ENCODE data around the gene CDH23. TPM values are rescaled to one million over a fixed set of nuclear protein-coding genes. Genes with fewer than 3 reads are reported as not detected.

CDH23 gene
- polyA plus RNA-seq, 1 donor (not counting 4 experiments of a cell fraction or from before 2014, with no cell fraction given), result 0.01 TPM

- Histone ChIP-seq H3K27me3 (ENCODE audit: control insufficient read depth, extremely low read depth, insufficient read depth, low read length) (no peaks in the 10 kb centered on the region), H3K27ac (ENCODE audit: control insufficient read depth, insufficient read depth, low read length) (no peak overlapping the region), H3K9me3 (ENCODE audit: control insufficient read depth, low read depth, low read length) (no peaks in the 10 kb centered on the region), H3K9ac (ENCODE audit: control insufficient read depth, extremely low read depth, insufficient read depth, low read length) (no peak overlapping the region), H3K9me1 (ENCODE audit: control insufficient read depth, extremely low read depth, insufficient read depth, low read length) (no peaks in the 10 kb centered on the region), H3K79me2 (ENCODE audit: control insufficient read depth, insufficient read depth, low read length) (no peaks in the 10 kb centered on the region), H3K36me3 (ENCODE audit: control insufficient read depth in 2 of 2, extremely low read depth in 1 of 2, insufficient read depth in 2 of 2, low read length in 2 of 2) (no peaks in the 10 kb centered on the region), H3K4me1 (ENCODE audit: control insufficient read depth, extremely low read depth, insufficient read depth, low read length) (peaks cover 32% of the 10 kb centered on the region), H4K20me1 (ENCODE audit: control insufficient read depth, extremely low read depth, insufficient read depth, low read length) (no peaks in the 10 kb centered on the region), H3K4me2 (ENCODE audit: control insufficient read depth, extremely low read depth, insufficient read depth, low read depth, low read length) (no peak overlapping the region), H2AFZ (ENCODE audit: control insufficient read depth, low read length) (no peak overlapping the region), H3K4me3 (ENCODE audit: control insufficient read depth in 2 of 3, extremely low read depth in 1 of 3, insufficient read depth in 2 of 3, low read depth in 1 of 3, low read length in 3 of 3) (no peak overlapping the region)
- DNase-seq (ENCODE audit: low read depth, low spot score) (no peak), FAIRE-seq (no peak)
- dilution Hi-C loops (cut with MboI; ENCODE audit: extremely low pct_ligation_motif_present, low sequenced_read_pairs), result no loop called here
- TF ChIP-seq, protein P1, sequence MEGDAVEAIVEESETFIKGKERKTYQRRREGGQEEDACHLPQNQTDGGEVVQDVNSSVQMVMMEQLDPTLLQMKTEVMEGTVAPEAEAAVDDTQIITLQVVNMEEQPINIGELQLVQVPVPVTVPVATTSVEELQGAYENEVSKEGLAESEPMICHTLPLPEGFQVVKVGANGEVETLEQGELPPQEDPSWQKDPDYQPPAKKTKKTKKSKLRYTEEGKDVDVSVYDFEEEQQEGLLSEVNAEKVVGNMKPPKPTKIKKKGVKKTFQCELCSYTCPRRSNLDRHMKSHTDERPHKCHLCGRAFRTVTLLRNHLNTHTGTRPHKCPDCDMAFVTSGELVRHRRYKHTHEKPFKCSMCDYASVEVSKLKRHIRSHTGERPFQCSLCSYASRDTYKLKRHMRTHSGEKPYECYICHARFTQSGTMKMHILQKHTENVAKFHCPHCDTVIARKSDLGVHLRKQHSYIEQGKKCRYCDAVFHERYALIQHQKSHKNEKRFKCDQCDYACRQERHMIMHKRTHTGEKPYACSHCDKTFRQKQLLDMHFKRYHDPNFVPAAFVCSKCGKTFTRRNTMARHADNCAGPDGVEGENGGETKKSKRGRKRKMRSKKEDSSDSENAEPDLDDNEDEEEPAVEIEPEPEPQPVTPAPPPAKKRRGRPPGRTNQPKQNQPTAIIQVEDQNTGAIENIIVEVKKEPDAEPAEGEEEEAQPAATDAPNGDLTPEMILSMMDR (optimal IDR thresholded peaks at IDR 0.05 in 1 of 3, IDR thresholded peaks at IDR 0.05 in 1 of 3, conservative IDR thresholded peaks at IDR 0.05 in 1 of 3; ENCODE audit: extremely low read depth in 1 of 3, insufficient read depth in 2 of 3, low read length in 3 of 3), result no peak
- TF ChIP-seq EZH2 (IDR thresholded peaks at IDR 0.05; ENCODE audit: low read length), result no peak
Measured at GRCh38 chr10:71528371-71529206, 131.9 kb downstream of the CDH23 start.

DNA sequence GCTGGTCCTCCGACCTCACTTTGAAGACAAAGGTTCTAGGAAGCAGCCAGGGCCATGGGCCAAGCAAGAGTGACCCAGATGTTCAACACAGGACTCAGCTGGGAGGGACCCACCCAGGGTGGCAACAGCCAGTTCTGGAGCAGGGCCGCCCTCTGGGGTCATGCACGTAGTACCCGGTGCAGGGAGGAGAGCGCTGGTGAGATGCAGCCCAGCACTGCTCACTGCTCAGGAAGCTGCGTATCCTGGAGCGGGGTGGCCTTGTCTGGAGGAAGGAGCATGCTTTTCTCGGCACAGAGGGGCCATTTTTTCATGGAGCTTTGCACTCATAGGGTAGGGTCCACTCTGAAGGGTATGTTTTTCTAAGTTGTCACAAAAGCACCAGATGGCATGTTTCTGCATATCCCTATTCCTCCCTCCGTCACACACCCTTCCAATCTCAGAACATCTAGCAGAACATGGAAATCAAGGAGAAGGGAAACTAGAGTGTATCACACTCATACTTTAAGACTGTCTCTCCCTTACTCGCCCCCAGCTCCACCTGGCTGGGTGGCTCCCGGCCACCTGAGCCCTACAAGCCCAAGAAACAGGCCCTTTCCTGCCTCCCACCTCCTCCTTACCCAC lies 132.6 kb downstream of the CDH23 start:
- dilution Hi-C loops (cut with MboI; ENCODE audit: extremely low pct_ligation_motif_present, low sequenced_read_pairs), result no loop called here
- Histone ChIP-seq H3K4me1 (ENCODE audit: control insufficient read depth, extremely low read depth, insufficient read depth, low read length) (peaks cover 32% of the 10 kb centered on the region), H3K9ac (ENCODE audit: control insufficient read depth, extremely low read depth, insufficient read depth, low read length) (no peak overlapping the region), H2AFZ (ENCODE audit: control insufficient read depth, low read length) (no peak overlapping the region), H3K27ac (ENCODE audit: control insufficient read depth, insufficient read depth, low read length) (no peak overlapping the region), H3K9me3 (ENCODE audit: control insufficient read depth, low read depth, low read length) (no peaks in the 10 kb centered on the region), H3K4me3 (ENCODE audit: control insufficient read depth in 2 of 3, extremely low read depth in 1 of 3, insufficient read depth in 2 of 3, low read depth in 1 of 3, low read length in 3 of 3) (no peak overlapping the region), H4K20me1 (ENCODE audit: control insufficient read depth, extremely low read depth, insufficient read depth, low read length) (no peaks in the 10 kb centered on the region), H3K27me3 (ENCODE audit: control insufficient read depth, extremely low read depth, insufficient read depth, low read length) (no peaks in the 10 kb centered on the region), H3K79me2 (ENCODE audit: control insufficient read depth, insufficient read depth, low read length) (no peaks in the 10 kb centered on the region), H3K36me3 (ENCODE audit: control insufficient read depth in 2 of 2, extremely low read depth in 1 of 2, insufficient read depth in 2 of 2, low read length in 2 of 2) (no peaks in the 10 kb centered on the region), H3K9me1 (ENCODE audit: control insufficient read depth, extremely low read depth, insufficient read depth, low read length) (no peaks in the 10 kb centered on the region), H3K4me2 (ENCODE audit: control insufficient read depth, extremely low read depth, insufficient read depth, low read depth, low read length) (no peak overlapping the region)
- TF ChIP-seq, protein P1 (optimal IDR thresholded peaks at IDR 0.05 in 1 of 3, IDR thresholded peaks at IDR 0.05 in 1 of 3, conservative IDR thresholded peaks at IDR 0.05 in 1 of 3; ENCODE audit: extremely low read depth in 1 of 3, insufficient read depth in 2 of 3, low read length in 3 of 3), result no peak
- no peak for TF ChIP-seq EZH2 (IDR thresholded peaks at IDR 0.05; ENCODE audit: low read length)
- FAIRE-seq (no peak), DNase-seq (ENCODE audit: low read depth, low spot score) (no peak)
